OCI-LY3 (cell line): ENCODE results near the gene LRPAP1.

Source experiments
- EZH2phosphoT487 ChIP-seq: fragments of 200-600 bp; shearing (Covaris generic); IDR thresholded peaks from 2 replicates; pipeline ENCODE4 v1.6.1; 2018; ENCODE audit warnings: antibody characterized with exemption, mixed run types, low read depth
- TF ChIP-seq, protein P1 (sequence below): fragments of 200-600, 300-600 bp; sonication (generic); IDR thresholded peaks from 2 replicates; pipeline ENCODE4 v1.5.1; 2014; ENCODE audit warnings: antibody characterized with exemption, low read length, low read depth

DNA sequence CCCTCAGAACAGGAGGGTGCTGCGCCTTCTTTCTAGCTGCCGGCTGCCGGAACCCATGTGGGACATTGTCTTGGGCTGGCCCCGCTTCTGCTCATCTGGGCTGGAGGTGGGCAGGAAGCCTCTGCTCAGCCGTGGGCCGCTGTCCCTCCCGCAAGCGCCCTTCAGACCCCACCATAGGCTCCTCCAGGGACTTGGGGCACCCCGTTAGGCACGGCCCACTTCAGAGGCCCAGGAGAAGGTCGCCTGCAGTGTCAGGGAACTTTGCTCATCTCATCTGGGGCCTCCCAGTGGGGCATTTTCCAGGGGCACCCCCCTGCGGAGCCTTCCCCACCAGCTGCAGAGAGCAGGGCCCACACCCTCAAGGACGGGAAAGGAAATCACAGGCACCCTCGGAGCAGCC lies 36.2 kb downstream of the LRPAP1 start:
- no peak for TF ChIP-seq EZH2phosphoT487
- TF ChIP-seq, protein P1, sequence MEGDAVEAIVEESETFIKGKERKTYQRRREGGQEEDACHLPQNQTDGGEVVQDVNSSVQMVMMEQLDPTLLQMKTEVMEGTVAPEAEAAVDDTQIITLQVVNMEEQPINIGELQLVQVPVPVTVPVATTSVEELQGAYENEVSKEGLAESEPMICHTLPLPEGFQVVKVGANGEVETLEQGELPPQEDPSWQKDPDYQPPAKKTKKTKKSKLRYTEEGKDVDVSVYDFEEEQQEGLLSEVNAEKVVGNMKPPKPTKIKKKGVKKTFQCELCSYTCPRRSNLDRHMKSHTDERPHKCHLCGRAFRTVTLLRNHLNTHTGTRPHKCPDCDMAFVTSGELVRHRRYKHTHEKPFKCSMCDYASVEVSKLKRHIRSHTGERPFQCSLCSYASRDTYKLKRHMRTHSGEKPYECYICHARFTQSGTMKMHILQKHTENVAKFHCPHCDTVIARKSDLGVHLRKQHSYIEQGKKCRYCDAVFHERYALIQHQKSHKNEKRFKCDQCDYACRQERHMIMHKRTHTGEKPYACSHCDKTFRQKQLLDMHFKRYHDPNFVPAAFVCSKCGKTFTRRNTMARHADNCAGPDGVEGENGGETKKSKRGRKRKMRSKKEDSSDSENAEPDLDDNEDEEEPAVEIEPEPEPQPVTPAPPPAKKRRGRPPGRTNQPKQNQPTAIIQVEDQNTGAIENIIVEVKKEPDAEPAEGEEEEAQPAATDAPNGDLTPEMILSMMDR: no peak
